ENCODE measurements around the gene TBCE. TPM values are rescaled to one million over a fixed set of nuclear protein-coding genes. Genes with fewer than 3 reads are reported as not detected.

TBCE gene
- total and polyA plus RNA-seq, 9 of the 15 experiments (the other 6 are each of a cell fraction or from before 2014, with no cell fraction given), result 52.6 to 92.1 (median 82.1) TPM

DNA sequence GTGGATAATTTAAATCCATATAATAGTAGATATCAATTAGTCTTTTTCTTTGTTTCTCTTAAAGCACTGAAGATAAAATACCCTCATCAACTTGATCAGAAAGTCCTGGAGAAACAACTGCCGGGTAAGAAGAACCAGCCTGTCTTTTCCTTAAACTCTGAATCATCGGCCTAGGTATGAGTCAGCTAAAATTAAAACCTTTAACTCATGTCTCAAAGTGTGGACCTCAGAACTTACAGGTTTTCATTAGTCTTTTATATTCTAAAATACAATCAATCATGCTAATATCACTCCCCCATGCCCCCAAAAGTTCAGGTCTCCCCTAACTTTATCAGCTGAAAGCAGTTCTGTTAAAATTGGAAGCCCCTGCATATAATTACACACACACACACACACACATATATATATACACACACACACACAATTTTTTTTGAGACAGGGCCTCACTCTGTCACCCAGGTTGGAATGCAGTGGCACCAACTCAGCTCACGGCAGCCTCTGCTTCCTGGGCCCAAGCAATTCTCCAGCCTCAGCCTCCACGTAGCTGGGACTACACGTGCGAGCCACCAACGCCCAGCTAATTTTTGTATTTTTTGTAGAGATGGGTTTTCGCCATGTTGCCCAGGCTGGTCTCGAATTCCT is 75.7 kb downstream of the TBCE start (continued):
- TF ChIP-seq GATAD2B (IDR thresholded peaks at IDR 0.05; ENCODE audit: borderline replicate concordance) (peak; percentile 65; the same call in 1 of the 2 replicates), ZNF143 (CRISPR knock-in tag; IDR thresholded peaks at IDR 0.05) (no peak), ZKSCAN8 (CRISPR knock-in tag; IDR thresholded peaks at IDR 0.05) (0 out of 2 replicates have a peak, but pooled peaks have one; percentile 27), CBX3 (IDR thresholded peaks at IDR 0.05; ENCODE audit: borderline replicate concordance in 1 of 2, low read length in 2 of 2) (no peak), POU5F1 (IDR thresholded peaks at IDR 0.05; ENCODE audit: borderline replicate concordance, low read depth, low read length, partially characterized antibody) (no peak), NFATC3 (IDR thresholded peaks at IDR 0.05) (no peak), HNRNPL (IDR thresholded peaks at IDR 0.05; ENCODE audit: low read depth, low read length) (no peak), HMG20A (CRISPR knock-in tag; conservative IDR thresholded peaks at IDR 0.05) (no peak), XRCC3 (IDR thresholded peaks at IDR 0.05) (no peak), ZNF444 (CRISPR knock-in tag; IDR thresholded peaks at IDR 0.05) (no peak)
- TF ChIP-seq, protein P1, sequence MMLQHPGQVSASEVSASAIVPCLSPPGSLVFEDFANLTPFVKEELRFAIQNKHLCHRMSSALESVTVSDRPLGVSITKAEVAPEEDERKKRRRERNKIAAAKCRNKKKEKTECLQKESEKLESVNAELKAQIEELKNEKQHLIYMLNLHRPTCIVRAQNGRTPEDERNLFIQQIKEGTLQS (IDR thresholded peaks at IDR 0.05), result peak; percentile 81
- TF ChIP-seq, protein P1 (CRISPR knock-in tag; conservative IDR thresholded peaks at IDR 0.05), result no peak
- TF ChIP-seq, protein P2, sequence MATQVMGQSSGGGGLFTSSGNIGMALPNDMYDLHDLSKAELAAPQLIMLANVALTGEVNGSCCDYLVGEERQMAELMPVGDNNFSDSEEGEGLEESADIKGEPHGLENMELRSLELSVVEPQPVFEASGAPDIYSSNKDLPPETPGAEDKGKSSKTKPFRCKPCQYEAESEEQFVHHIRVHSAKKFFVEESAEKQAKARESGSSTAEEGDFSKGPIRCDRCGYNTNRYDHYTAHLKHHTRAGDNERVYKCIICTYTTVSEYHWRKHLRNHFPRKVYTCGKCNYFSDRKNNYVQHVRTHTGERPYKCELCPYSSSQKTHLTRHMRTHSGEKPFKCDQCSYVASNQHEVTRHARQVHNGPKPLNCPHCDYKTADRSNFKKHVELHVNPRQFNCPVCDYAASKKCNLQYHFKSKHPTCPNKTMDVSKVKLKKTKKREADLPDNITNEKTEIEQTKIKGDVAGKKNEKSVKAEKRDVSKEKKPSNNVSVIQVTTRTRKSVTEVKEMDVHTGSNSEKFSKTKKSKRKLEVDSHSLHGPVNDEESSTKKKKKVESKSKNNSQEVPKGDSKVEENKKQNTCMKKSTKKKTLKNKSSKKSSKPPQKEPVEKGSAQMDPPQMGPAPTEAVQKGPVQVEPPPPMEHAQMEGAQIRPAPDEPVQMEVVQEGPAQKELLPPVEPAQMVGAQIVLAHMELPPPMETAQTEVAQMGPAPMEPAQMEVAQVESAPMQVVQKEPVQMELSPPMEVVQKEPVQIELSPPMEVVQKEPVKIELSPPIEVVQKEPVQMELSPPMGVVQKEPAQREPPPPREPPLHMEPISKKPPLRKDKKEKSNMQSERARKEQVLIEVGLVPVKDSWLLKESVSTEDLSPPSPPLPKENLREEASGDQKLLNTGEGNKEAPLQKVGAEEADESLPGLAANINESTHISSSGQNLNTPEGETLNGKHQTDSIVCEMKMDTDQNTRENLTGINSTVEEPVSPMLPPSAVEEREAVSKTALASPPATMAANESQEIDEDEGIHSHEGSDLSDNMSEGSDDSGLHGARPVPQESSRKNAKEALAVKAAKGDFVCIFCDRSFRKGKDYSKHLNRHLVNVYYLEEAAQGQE (IDR thresholded peaks at IDR 0.05; ENCODE audit: borderline replicate concordance), result no peak; the same call in 1 of the 2 replicates
- TF ChIP-seq, protein P2 (CRISPR knock-in tag; IDR thresholded peaks at IDR 0.05; ENCODE audit: low read depth), result no peak
- TF ChIP-seq, protein P3, sequence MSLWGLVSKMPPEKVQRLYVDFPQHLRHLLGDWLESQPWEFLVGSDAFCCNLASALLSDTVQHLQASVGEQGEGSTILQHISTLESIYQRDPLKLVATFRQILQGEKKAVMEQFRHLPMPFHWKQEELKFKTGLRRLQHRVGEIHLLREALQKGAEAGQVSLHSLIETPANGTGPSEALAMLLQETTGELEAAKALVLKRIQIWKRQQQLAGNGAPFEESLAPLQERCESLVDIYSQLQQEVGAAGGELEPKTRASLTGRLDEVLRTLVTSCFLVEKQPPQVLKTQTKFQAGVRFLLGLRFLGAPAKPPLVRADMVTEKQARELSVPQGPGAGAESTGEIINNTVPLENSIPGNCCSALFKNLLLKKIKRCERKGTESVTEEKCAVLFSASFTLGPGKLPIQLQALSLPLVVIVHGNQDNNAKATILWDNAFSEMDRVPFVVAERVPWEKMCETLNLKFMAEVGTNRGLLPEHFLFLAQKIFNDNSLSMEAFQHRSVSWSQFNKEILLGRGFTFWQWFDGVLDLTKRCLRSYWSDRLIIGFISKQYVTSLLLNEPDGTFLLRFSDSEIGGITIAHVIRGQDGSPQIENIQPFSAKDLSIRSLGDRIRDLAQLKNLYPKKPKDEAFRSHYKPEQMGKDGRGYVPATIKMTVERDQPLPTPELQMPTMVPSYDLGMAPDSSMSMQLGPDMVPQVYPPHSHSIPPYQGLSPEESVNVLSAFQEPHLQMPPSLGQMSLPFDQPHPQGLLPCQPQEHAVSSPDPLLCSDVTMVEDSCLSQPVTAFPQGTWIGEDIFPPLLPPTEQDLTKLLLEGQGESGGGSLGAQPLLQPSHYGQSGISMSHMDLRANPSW (CRISPR knock-in tag; IDR thresholded peaks at IDR 0.05), result no peak
- TF ChIP-seq, protein P4, sequence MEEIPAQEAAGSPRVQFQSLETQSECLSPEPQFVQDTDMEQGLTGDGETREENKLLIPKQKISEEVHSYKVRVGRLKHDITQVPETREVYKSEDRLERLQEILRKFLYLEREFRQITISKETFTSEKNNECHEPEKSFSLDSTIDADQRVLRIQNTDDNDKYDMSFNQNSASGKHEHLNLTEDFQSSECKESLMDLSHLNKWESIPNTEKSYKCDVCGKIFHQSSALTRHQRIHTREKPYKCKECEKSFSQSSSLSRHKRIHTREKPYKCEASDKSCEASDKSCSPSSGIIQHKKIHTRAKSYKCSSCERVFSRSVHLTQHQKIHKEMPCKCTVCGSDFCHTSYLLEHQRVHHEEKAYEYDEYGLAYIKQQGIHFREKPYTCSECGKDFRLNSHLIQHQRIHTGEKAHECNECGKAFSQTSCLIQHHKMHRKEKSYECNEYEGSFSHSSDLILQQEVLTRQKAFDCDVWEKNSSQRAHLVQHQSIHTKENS (CRISPR knock-in tag; IDR thresholded peaks at IDR 0.05), result no peak
